ENCODE measurements around the gene SPO11.

The SPO11 gene

GRCh38 chr20:57312138-57312537, 17.5 kb upstream of the SPO11 start:
- DNase-seq: no peak

GRCh38 chr20:57313230-57313629, 16.4 kb upstream of the SPO11 start:
- no peak for DNase-seq

- DNase-seq: no peak
Measured at GRCh38 chr20:57313951-57314350, 15.7 kb upstream of the SPO11 start.

- no peak for DNase-seq
Measured at GRCh38 chr20:57315083-57315975, 14.3 kb upstream of the SPO11 start.

GRCh38 chr20:57315976-57316480, 13.6 kb upstream of the SPO11 start:
- no peak for DNase-seq

- no peak for DNase-seq
Measured at GRCh38 chr20:57316795-57317201, 12.8 kb upstream of the SPO11 start.

GRCh38 chr20:57317316-57317788, 12.3 kb upstream of the SPO11 start:
- DNase-seq: no peak

GRCh38 chr20:57317789-57318371, 11.7 kb upstream of the SPO11 start:
- no peak for DNase-seq

- DNase-seq: no peak
Measured at GRCh38 chr20:57319584-57319983, 10.0 kb upstream of the SPO11 start.

- no peak for DNase-seq
Measured at GRCh38 chr20:57320358-57320757, 9.2 kb upstream of the SPO11 start.

- no peak for DNase-seq
Measured at GRCh38 chr20:57321142-57321541, 8.5 kb upstream of the SPO11 start.

- no peak for DNase-seq
Measured at GRCh38 chr20:57322476-57322875, 7.1 kb upstream of the SPO11 start.

GRCh38 chr20:57323034-57323433, 6.6 kb upstream of the SPO11 start:
- DNase-seq: no peak

GRCh38 chr20:57325632-57326356, 3.8 kb upstream of the SPO11 start:
- no peak for DNase-seq

GRCh38 chr20:57326667-57327455, 2.7 kb upstream of the SPO11 start:
- no peak for DNase-seq

- DNase-seq: no peak
Measured at GRCh38 chr20:57327820-57328219, 1.8 kb upstream of the SPO11 start.

- no peak for DNase-seq
Measured at GRCh38 chr20:57330998-57331397, 1.4 kb downstream of the SPO11 start.

GRCh38 chr20:57332105-57333089, 2.8 kb downstream of the SPO11 start:
- DNase-seq: no peak

- DNase-seq: no peak
Measured at GRCh38 chr20:57335392-57335791, 5.8 kb downstream of the SPO11 start.

- no peak for DNase-seq
Measured at GRCh38 chr20:57341663-57342062, 12.1 kb downstream of the SPO11 start.

- DNase-seq: no peak
Measured at GRCh38 chr20:57342829-57343228, 13.2 kb downstream of the SPO11 start.
